Loucy (cell line): Measurements from ENCODE around the gene FEZF2.

Experiments
- H2AFZ ChIP-seq: fragments of 200-600 bp; sonication (generic); 2 replicates; pipeline ENCODE4 v1.6.0; 2016; ENCODE audit warnings: antibody characterized with exemption, mild to moderate bottlenecking, low read length, moderate library complexity
- H3F3A ChIP-seq: fragments of 200-600 bp; 2 replicates; pipeline ENCODE4 v1.6.0; 2016; ENCODE audit warnings: antibody characterized with exemption, low read depth, mild to moderate bottlenecking
- H3K27me3 ChIP-seq: fragments of 200-600 bp; sonication (generic); 2 replicates; pipeline ENCODE4 v1.6.1; 2014; ENCODE audit warnings: low read length, mild to moderate bottlenecking; ENCODE audit not compliant: insufficient read depth, poor library complexity, severe bottlenecking
- H3K36me3 ChIP-seq: fragments of 200-600 bp; sonication (generic); 2 replicates; pipeline ENCODE4 v1.6.1; 2016; ENCODE audit warnings: low read length; ENCODE audit not compliant: insufficient read depth
- H3K4me1 ChIP-seq: fragments of 200-600 bp; sonication (generic); 2 replicates; pipeline ENCODE4 v1.5.1; 2014; ENCODE audit warnings: low read length, mild to moderate bottlenecking; ENCODE audit not compliant: insufficient read depth, poor library complexity, severe bottlenecking
- H3K4me2 ChIP-seq: fragments of 200-600 bp; sonication (generic); 2 replicates; pipeline ENCODE4 v1.6.0; 2014; ENCODE audit warnings: antibody characterized with exemption, low read length, low read depth, mild to moderate bottlenecking; ENCODE audit not compliant: poor library complexity, severe bottlenecking
- H3K4me3 ChIP-seq: fragments of 200-600 bp; sonication (generic); 2 replicates; pipeline ENCODE4 v1.5.1; 2014; ENCODE audit warnings: low read length, mild to moderate bottlenecking, mixed read lengths; ENCODE audit not compliant: poor library complexity, severe bottlenecking
- H3K79me2 ChIP-seq: fragments of 200-600 bp; sonication (generic); 2 replicates; pipeline ENCODE4 v1.6.1; 2014; ENCODE audit warnings: low read length; ENCODE audit not compliant: insufficient read depth
- H3K9ac ChIP-seq: fragments of 200-600 bp; sonication (generic); 2 replicates; pipeline ENCODE4 v1.6.0; 2014; ENCODE audit warnings: mild to moderate bottlenecking, low read depth, low read length, moderate library complexity; ENCODE audit not compliant: poor library complexity, severe bottlenecking
- H3K9me2 ChIP-seq: fragments of 200-600 bp; sonication (generic); replicated peaks from 2 replicates; pipeline ENCODE4 v1.6.1; 2016; ENCODE audit warnings: low read depth, low read length, mixed read lengths
- H3K9me3 ChIP-seq: fragments of 200-600 bp; sonication (generic); 2 replicates; pipeline ENCODE4 v1.6.1; 2014; ENCODE audit warnings: mild to moderate bottlenecking, antibody characterized with exemption, low read length, low read depth; ENCODE audit not compliant: insufficient read depth
- H4K20me1 ChIP-seq: fragments of 200-600 bp; sonication (generic); 2 replicates; pipeline ENCODE4 v1.6.0; 2014; ENCODE audit warnings: antibody characterized with exemption, low read length, mild to moderate bottlenecking; ENCODE audit not compliant: insufficient read depth, poor library complexity, severe bottlenecking
- CTCF ChIP-seq: fragments of 200-600 bp; sonication (generic); conservative IDR thresholded peaks from 2 replicates; pipeline ENCODE4 v1.5.1; 2014; ENCODE audit warnings: mild to moderate bottlenecking, antibody characterized with exemption, low read length
- EZH2phosphoT487 ChIP-seq: fragments of 200-600 bp; IDR thresholded peaks from 2 replicates; pipeline ENCODE4 v1.6.1; 2018; ENCODE audit warnings: antibody characterized with exemption, mild to moderate bottlenecking, moderate library complexity, borderline replicate concordance

Gene FEZF2

GRCh38 chr3:62406945-62407344 is 33.6 kb upstream of the FEZF2 start:
- no peaks in the 10 kb centered on the region for H3K4me1 ChIP-seq
- H3K4me3 ChIP-seq = no peak overlapping the region
- no peaks in the 10 kb centered on the region for H3K27me3 ChIP-seq
- H3K36me3 ChIP-seq = no peaks in the 10 kb centered on the region
- no peaks in the 10 kb centered on the region for H3K79me2 ChIP-seq
- no peak for TF ChIP-seq CTCF
- no peak for TF ChIP-seq EZH2phosphoT487
- no peak overlapping the region for H3K4me2 ChIP-seq
- no peaks in the 10 kb centered on the region for H3K9me3 ChIP-seq
- H3F3A ChIP-seq = no peaks in the 10 kb centered on the region
- H3K9ac ChIP-seq = no peak overlapping the region
- no peaks in the 10 kb centered on the region for H3K9me2 ChIP-seq
- no peaks in the 10 kb centered on the region for H4K20me1 ChIP-seq
- H2AFZ ChIP-seq = no peak overlapping the region

DNA sequence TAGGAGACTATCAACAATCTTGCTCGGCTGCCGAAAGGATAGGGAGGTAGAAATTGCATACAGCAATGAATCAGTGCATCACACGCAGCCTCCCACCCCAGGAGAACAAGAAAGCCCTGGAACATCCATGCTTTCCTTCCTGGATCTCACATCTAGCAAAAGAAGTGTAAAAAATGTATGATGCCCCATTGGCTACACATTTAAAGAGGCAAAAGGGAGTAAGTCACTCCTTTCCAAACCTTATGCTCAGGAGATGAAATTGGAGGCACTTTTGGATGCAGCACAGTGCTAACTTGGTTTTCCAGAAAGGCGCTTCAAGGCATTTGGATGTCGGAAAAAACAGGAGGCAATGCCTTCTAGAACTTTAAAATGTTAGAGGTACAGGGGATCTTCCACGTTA is 32.2 kb upstream of the FEZF2 start:
- Histone ChIP-seq H3F3A (no peaks in the 10 kb centered on the region), H3K9me2 (no peaks in the 10 kb centered on the region), H3K36me3 (no peaks in the 10 kb centered on the region), H3K27me3 (no peaks in the 10 kb centered on the region), H3K79me2 (no peaks in the 10 kb centered on the region), H3K9me3 (no peaks in the 10 kb centered on the region), H3K4me1 (no peaks in the 10 kb centered on the region), H2AFZ (no peak overlapping the region), H3K4me3 (no peak overlapping the region), H3K9ac (no peak overlapping the region), H4K20me1 (no peaks in the 10 kb centered on the region), H3K4me2 (no peak overlapping the region)
- TF ChIP-seq EZH2phosphoT487 = no peak
- no peak for TF ChIP-seq CTCF

DNA sequence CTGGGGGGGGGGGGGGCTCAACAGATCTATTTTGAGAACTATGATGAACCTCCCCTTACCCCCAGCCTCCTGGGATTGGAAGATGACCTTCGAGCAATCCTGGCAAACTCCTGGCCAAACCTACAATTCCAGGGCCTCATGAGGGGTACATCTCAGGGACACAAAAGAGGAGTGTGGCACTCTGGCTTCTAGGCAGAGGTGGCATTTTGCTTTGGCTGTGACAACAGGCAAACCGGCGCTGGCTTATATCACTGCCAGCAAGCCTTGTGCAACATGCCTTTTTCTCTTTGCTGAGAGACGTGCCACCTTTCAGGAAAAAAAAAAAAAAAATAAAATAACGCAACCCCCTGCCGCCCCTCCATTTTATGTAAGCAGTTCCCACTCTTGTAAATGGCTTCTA is 31.8 kb upstream of the FEZF2 start:
- no peaks in the 10 kb centered on the region for H3K36me3 ChIP-seq
- H3K4me3 ChIP-seq = no peak overlapping the region
- no peaks in the 10 kb centered on the region for H3K9me3 ChIP-seq
- H4K20me1 ChIP-seq = no peaks in the 10 kb centered on the region
- H3K79me2 ChIP-seq = no peaks in the 10 kb centered on the region
- H3K4me1 ChIP-seq = no peaks in the 10 kb centered on the region
- no peak overlapping the region for H2AFZ ChIP-seq
- no peaks in the 10 kb centered on the region for H3K27me3 ChIP-seq
- no peak for TF ChIP-seq EZH2phosphoT487
- TF ChIP-seq CTCF = no peak
- no peak overlapping the region for H3K4me2 ChIP-seq
- no peak overlapping the region for H3K9ac ChIP-seq
- no peaks in the 10 kb centered on the region for H3K9me2 ChIP-seq
- no peaks in the 10 kb centered on the region for H3F3A ChIP-seq
